CD4-positive, alpha-beta T cell treated with Interleukin-6 for 4 hours (primary cell): Measurements from ENCODE around the gene HEG1.

Experiments used
- DNase-seq: peaks from one replicate; pipeline ENCODE4 v3.0.0-alpha.2; 2020; ENCODE audit warnings: mixed read lengths

The HEG1 gene

GRCh38 chr3:125069968-125070745, 14.4 kb upstream of the HEG1 start:
- no peak for DNase-seq

DNA sequence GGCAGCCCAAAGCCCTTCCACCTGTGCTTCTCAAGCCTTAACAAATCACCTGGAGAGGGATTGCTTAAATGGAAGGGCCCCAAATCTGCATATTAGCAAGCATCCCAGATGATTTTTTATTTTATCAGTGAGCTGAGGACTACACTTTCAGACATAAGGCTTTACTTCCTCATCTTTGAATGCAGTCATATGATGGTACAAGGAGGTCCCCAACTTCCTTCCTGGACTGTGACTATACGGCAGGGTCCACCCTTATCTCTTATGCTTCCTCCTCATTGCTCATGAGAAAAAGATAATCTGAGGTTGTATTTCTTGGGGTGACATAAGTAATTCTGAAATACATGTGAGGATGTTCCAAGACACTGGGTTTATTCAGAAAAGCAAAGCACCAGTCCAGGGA, 13.7 kb upstream of the HEG1 start:
- DNase-seq = no peak

DNA sequence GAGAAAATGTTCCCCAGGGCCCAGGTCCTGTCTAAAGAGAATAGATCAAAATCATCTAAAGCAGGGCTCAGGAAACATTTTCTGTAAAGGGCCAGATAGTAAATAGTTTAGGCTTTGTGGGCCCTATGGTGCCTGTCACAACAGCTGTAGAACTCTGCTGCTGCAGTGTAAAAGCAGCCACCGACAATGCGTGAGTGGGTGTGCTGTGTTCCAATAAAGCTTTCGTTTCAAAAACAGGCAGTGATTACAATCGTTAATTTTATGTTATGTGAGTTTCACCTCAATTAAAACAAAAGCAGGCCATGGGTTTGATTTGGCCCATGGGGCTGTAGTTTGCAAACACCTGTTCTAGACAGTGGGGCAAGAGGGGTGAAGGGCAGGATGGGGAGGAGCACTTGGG, 12.5 kb upstream of the HEG1 start:
- no peak for DNase-seq

- no peak for DNase-seq
These were observed 11.4 kb upstream of the HEG1 start for GRCh38 chr3:125067225-125067624.

DNA sequence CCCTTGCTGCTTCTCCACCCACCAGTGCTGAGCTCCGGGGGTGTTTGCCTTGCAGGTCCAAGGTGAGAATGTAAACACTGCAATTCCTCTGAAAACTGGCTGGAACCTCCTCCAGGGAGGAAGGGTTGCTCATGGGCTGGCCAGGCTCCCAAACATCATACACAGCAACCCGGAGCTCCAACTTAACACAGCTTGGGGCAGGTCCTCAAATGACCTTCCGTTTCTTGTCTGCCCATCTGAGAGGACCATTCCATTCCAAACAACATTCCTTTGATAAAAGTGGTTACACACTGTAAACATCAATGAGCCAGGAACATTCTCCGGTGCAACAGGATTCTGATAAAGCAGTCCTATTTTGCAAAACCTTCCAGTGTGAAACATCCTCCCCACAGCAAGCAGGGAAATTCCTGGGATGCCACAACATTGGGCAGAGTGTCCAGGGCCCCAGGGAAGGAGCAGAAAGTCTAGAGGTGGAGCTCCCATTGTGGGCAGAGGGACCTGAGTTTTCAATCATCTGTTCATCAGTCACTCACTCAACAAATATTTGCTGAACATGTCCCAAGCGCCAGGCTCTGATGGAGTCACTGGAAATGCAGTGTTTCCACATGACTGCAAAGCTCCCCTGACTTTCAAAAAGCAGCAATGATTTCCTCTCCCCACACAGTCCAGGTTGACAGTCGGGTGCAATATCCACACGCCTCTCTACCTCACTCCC, 7.3 kb upstream of the HEG1 start:
- no peak for DNase-seq

DNA sequence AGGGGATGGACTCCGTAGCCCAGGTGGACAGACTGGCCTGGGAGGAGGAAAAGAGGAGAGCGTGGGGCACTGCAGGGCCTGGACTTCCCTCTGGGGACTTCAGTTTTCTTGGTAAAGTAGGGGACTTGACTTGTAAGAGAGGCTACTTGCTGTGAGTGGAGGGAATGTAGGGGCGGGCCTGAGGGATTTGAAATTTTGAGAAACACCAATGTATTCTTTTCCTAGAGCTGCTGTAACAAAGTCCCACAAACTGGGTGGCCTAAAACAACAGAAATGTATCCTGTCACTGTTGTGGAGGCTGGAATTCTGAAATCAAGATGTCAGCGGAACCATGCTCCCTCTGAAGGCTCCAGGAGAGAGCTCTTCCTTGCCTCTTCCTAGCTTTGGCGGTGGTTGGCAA, 5.8 kb upstream of the HEG1 start:
- DNase-seq = no peak

GRCh38 chr3:125061170-125061569, 5.4 kb upstream of the HEG1 start:
- DNase-seq = no peak

GRCh38 chr3:125059488-125060245, 3.9 kb upstream of the HEG1 start:
- DNase-seq = no peak

DNA sequence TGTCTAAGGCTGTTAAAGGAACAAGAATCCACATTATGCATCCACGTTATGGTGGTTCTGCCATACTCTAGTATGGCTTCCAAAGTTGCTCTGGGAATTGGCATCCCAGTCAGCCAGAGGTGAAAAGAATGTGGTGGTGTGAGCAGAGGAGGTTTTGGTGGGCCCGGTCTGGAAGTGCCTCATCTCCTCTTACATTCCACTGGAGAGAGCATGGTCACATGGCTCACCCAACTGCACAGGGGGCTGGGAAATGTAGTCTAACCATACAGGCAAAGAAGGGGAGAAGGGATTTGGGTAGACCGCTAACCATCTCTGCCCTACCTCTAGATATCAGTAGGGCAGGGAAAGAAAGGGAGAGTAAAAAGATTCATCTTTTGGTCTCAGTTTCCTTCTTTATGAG, 3.2 kb upstream of the HEG1 start:
- DNase-seq = no peak

DNA sequence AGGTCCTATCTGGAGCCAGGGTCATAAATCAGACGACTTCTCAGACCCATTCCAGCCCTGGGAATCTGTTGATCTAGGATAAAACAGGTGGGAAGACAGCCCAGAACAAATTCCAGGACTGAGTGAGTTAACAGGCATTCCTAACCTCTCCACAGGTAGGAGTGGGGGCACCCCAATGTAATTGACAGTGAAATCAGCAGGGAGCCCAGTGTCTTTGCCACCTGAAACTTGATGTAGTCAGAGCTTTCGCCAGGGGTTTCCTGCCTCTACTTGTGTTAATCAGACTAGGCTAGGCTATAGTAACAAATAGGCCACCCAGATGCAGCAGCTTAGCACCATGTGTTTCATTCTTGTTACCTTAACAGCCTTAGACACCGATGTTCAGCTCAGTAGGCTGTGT, 2.7 kb upstream of the HEG1 start:
- DNase-seq = no peak

- DNase-seq = no peak
These were observed 1.5 kb upstream of the HEG1 start for GRCh38 chr3:125057186-125057850.

DNA sequence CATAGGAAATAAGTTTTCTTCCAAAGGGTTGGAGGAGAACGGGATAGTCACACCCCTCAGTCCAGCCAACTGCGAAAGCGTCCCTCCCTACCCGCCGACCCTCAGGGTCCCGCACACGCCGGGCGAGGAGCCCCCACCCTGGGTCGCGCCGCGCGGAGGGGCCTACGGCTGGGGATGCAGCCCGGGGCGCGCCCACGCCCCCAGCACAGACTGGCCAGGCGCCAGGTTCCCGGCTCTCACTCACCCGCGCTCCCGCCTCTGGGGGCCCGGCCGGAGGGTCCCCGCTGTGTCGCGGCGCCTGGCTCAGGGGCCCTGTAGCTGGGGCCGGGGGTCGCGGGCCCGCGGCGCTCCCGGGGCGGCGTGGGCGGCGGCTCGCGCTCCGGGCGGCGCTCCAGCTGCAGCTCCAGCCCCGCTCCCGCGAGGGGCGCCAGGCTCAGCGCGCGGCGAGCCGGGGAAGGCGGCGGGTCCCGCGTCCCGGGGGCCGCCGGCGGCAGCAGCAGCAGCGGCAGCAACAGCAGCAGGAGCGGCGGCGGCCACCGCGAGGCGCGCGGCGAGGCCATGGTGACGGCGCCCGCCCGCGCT, 375 bp downstream of the HEG1 start:
- peak; percentile 28 for DNase-seq

- peak; percentile 34 for DNase-seq
These were observed 1.1 kb downstream of the HEG1 start for GRCh38 chr3:125054449-125055329.

DNA sequence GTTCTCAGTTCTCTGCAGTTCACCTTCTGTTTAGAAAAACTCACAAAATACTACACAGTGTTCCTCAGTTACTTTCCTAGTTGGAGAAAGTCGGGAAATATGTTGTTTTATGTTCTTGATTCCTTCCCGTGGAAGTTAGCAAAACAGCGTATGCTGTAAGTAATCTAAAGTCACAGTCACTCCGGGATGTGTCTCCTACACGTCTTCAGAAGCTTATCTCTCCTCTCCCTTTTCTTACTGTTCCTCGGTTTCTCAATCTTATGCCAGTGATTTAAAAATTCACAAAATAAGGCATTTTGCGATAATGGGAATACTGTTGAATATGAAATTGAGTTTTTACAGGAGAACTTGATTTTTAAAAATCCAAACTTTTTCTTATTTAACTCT, 1.7 kb downstream of the HEG1 start:
- no peak for DNase-seq

- DNase-seq = no peak
These were observed 2.5 kb downstream of the HEG1 start for GRCh38 chr3:125053304-125053699.

- no peak for DNase-seq
These were observed 3.0 kb downstream of the HEG1 start for GRCh38 chr3:125052624-125053303.

DNA sequence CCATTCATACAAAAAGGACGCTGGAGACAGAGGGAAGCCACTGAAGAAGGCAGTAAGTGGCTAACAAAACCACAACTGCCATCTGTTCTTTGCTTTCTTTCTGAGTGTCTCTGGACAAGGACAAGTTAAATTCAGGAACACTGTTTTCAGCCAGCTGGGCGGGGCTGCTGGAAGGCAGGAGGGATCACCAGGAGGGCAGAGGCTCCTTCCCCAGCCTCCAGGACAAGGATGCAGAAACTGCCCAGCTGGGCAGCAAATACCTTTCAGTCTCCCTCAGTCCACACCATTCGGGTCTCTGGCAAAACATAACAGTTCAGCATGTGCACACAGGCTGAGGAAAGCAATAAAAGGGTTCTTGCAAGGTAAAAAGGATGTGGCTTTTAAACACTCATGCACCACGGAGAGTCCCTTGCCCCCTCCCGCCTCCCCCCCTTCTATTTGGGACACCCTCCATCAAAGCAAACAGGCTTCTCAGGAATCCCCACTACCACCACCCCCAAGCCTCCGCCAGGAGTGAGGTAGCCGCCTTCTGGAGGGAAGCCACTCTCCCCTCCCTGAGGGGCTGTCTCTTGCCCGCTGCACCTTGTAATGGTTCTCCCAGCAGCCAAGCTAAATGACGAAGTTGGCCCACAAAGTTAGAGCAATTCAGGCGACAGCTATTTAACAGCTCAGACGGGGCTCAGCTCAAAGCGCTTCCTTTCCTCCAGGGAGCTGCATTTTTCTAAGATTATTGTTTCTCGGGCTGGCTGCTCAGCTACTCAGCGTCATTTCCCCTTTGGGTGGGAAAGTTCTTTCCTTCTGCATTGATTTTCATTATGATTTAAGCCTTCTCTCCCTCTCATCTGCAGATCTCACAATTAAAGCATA, 3.8 kb downstream of the HEG1 start:
- peak; percentile 79 for DNase-seq

DNA sequence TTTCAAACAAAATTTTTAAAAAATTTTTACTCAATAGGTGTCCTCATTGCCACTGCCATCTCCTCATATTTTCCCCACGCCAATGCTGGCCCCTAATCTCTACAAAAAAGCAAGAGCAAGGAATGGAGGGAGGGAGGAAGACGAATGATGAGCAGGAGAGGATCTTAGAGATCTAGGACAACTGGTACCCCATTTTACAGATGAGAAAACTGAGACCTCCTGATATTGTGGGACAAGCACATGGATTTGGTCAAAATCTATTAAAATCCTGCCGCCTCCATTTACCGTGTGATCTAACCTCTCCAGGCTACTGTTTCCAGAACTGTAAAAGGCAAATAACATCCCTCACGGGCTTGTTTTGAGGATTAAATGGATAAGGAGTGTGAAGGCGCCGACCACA, 4.6 kb downstream of the HEG1 start:
- no peak for DNase-seq

GRCh38 chr3:125050488-125051090, 5.2 kb downstream of the HEG1 start:
- no peak for DNase-seq

DNA sequence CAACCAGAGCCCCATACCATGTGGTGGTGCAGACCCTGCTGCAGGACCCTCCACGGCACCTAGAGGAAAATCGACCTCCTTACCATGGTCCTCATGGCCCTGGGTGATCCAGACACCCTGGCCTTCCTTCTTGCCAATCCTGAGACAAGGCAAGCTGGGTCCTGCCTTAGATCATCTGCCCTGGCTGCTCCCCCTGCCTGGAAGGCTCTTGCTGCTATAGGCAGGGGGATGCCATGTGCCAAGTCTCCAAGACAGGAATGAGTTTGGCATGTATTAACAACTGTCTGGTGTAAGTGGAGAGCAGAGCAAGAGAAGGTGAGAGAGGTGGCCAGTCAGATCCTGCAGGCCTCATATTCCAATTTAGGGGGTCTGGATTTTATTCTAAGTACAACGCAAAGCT, 7.5 kb downstream of the HEG1 start:
- no peak for DNase-seq
